ENCODE measurements around the gene MOV10. TPM values are rescaled to one million over a fixed set of nuclear protein-coding genes. Genes with fewer than 3 reads are reported as not detected.
"Not testable (repeated sequence)": the region's sequence is repeated elsewhere in the genome, so short reads cannot be mapped to it uniquely, and the experiment has no call there.

Gene MOV10
- total and polyA plus RNA-seq, 10 of the 15 experiments (the other 5 are each of a cell fraction or from before 2014, with no cell fraction given): 21.0 to 80.3 (median 49.8) TPM

DNA sequence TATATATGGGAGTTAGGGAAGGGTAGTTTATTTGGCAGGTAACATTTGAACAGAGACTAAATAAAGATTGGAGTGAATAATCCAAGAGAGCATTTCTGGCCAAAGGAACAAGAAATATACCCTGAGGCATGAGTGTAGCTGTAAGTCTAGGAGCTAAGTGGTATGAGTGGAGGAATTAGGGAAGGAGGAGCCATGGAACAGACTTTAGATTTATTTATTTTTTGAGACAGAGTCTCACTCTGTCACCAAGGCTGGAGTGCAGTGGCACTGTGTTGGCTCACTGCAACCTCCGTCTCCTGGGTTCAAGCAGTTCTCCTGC lies 36.4 kb upstream of the MOV10 start:
- ATAC-seq (no peak), FAIRE-seq (no peak), DNase-seq (ENCODE audit: low read depth, low spot score) (no peak)
- RAD21 ChIA-PET (ENCODE audit: unreplicated experiment): interaction anchor here (0.9 to 3.4 kb wide), 2 partner anchors 14 to 35 kb away, joined by 3 to 22 read pairs; partner anchors contain the start of gene MOV10
- no peak overlapping the region for H3K27ac ChIP-seq (ENCODE audit: control insufficient read depth, insufficient read depth)
- no peaks in the 10 kb centered on the region for H3K27me3 ChIP-seq (replicated peaks in 1 of 2; ENCODE audit: control insufficient read depth in 2 of 2, insufficient read depth in 2 of 2, low read length in 1 of 2)
- H3K9ac ChIP-seq (ENCODE audit: control insufficient read depth, insufficient read depth, low read length): no peak overlapping the region
- POLR2A ChIA-PET: interaction anchor here (0.9 to 1.2 kb wide), 2 partner anchors 11 to 70 kb away, joined by 3 to 4 read pairs; no protein-coding TSS in a partner anchor
- no peak overlapping the region for H3K4me3 ChIP-seq
- CTCF ChIA-PET: interaction anchor here (1.1 to 3.0 kb wide), 3 partner anchors 10 to 247 kb away, joined by 3 to 13 read pairs (median 8); no protein-coding TSS in a partner anchor
- in situ Hi-C loops (cut with MboI): no loop called here
- H3K36me3 ChIP-seq (ENCODE audit: control insufficient read depth in 2 of 2, insufficient read depth in 2 of 2, low read length in 1 of 2): peaks cover 0 to 10% of the 10 kb centered on the region in 2 experiments; a peak in 1 of 4 replicates
- no TSS peak for BruUV-seq (replicated peaks)
- H2AFZ ChIP-seq (ENCODE audit: control insufficient read depth, low read depth, low read length): no peak overlapping the region
- H3K4me1 ChIP-seq (ENCODE audit: control insufficient read depth, insufficient read depth, low read length): peaks cover 25% of the 10 kb centered on the region
- SMC1A ChIA-PET (ENCODE audit: uncharacterized antibody, unreplicated experiment): interaction anchor here (0.6 to 4.1 kb wide), 8 partner anchors 14 to 923 kb away, joined by 3 to 24 read pairs (median 4); no protein-coding TSS in a partner anchor
- H3K79me2 ChIP-seq (ENCODE audit: control insufficient read depth, insufficient read depth, low read length): peaks cover 79% of the 10 kb centered on the region
- no peak for TF ChIP-seq EZH2 (IDR thresholded peaks at IDR 0.05; ENCODE audit: borderline replicate concordance, control insufficient read depth, low read depth, low read length)
- no peak for TF ChIP-seq ZNF687 (IDR thresholded peaks at IDR 0.05)
- no peak for TF ChIP-seq GATAD2B (conservative IDR thresholded peaks at IDR 0.05; ENCODE audit: low read depth)
- H4K20me1 ChIP-seq (ENCODE audit: control insufficient read depth, insufficient read depth): peaks cover 8% of the 10 kb centered on the region; the same call in 1 of the 2 replicates
- H3K9me3 ChIP-seq (replicated peaks; ENCODE audit: control insufficient read depth, insufficient read depth, low read length): no peaks in the 10 kb centered on the region
- intact Hi-C loops (cut with micrococcal nuclease; ENCODE audit: unreplicated experiment): no loop called here
- H3K4me2 ChIP-seq (ENCODE audit: control insufficient read depth, insufficient read depth): no peak overlapping the region
- WGBS (ENCODE audit: insufficient coverage, insufficient replicate concordance, low lambda C conversion rate, missing lambda C conversion rate): 93% methylated on average over 1 of the region's 1 CpG

DNA sequence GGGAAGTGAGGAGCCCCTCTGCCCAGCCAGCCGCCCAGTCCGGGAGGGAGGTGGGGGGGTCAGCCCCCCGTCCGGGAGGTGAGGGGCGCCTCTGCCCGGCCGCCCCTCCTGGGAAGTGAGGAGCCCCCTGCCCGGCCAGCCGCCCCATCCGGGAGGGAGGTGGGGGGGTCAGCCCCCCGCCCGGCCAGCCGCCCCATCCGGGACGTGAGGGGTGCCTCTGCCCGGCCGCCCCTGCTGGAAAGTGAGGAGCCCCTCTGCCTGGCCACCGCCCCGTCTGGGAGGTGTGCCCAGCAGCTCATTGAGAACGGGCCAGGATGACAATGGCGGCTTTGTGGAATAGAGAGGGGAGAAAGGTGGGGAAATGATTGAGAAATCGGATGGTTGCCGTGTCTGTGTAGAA lies 34.0 kb upstream of the MOV10 start:
- intact Hi-C loops (cut with micrococcal nuclease; ENCODE audit: unreplicated experiment); in situ Hi-C loops (cut with MboI); H3K4me2 ChIP-seq (ENCODE audit: control insufficient read depth, insufficient read depth); POLR2A ChIA-PET; H3K9me3 ChIP-seq (replicated peaks; ENCODE audit: control insufficient read depth, insufficient read depth, low read length); SMC1A ChIA-PET (ENCODE audit: uncharacterized antibody, unreplicated experiment); H4K20me1 ChIP-seq (ENCODE audit: control insufficient read depth, insufficient read depth); BruUV-seq (replicated peaks); DNase-seq (ENCODE audit: low read depth, low spot score); RAD21 ChIA-PET (ENCODE audit: unreplicated experiment); H3K4me1 ChIP-seq (ENCODE audit: control insufficient read depth, insufficient read depth, low read length); CTCF ChIA-PET; H2AFZ ChIP-seq (ENCODE audit: control insufficient read depth, low read depth, low read length); H3K27me3 ChIP-seq (replicated peaks in 1 of 2; ENCODE audit: control insufficient read depth in 2 of 2, insufficient read depth in 2 of 2, low read length in 1 of 2); H3K27ac ChIP-seq (ENCODE audit: control insufficient read depth, insufficient read depth); H3K4me3 ChIP-seq; H3K9ac ChIP-seq (ENCODE audit: control insufficient read depth, insufficient read depth, low read length); FAIRE-seq; ATAC-seq: not testable (repeated sequence)
- 100% methylated on average over 9 of the region's 23 CpGs for WGBS (ENCODE audit: insufficient coverage, insufficient replicate concordance, low lambda C conversion rate, missing lambda C conversion rate)
- peaks cover 75% of the 10 kb centered on the region for H3K79me2 ChIP-seq (ENCODE audit: control insufficient read depth, insufficient read depth, low read length)
- peaks cover 1 to 13% of the 10 kb centered on the region in 2 experiments; a peak in 3 of 4 replicates for H3K36me3 ChIP-seq (ENCODE audit: control insufficient read depth in 2 of 2, insufficient read depth in 2 of 2, low read length in 1 of 2)

All from GM12878 (cell line).